GM12878 (cell line): ENCODE measurements around the gene LRRC74B. TPM values are rescaled to one million over a fixed set of nuclear protein-coding genes. Genes with fewer than 3 reads are reported as not detected.

Source experiments
- ATAC-seq: fragments of 200-7000 bp; cut with Tn5 transposase; 3 replicates; pipeline ENCODE4 v1.9.1; 2020; ENCODE audit warnings: mild to moderate bottlenecking, moderate library complexity
- BruUV-seq: library from RNA; stranded (reverse); fragments of 400-500 nt; replicated peaks from 2 replicates; lab custom pipeline; 2021; lab: Mats Ljungman, UMichigan
- CTCF ChIA-PET: fragments of 300-600 bp; sonication (Branson Sonifier 250); formaldehyde crosslinking; extraction: SDS; loops from one replicate; lab custom pipeline; 2021; ENCODE audit warnings: inconsistent platforms; lab: Yijun Ruan, JAX
- POLR2A ChIA-PET: fragments of 350-600 bp; formaldehyde crosslinking; extraction: SDS; loops from one replicate; lab custom pipeline; 2021; ENCODE audit warnings: inconsistent platforms; lab: Charles Lee
- RAD21 ChIA-PET: fragments of 300-600 bp; sonication (Branson Sonifier 250); formaldehyde crosslinking; loops from one replicate; lab custom pipeline; 2023; ENCODE audit warnings: antibody characterized with exemption; ENCODE audit not compliant: unreplicated experiment; lab: Charles Lee
- SMC1A ChIA-PET: fragments of 300-600 bp; sonication (Branson Sonifier 250); formaldehyde crosslinking; loops from one replicate; lab custom pipeline; 2023; ENCODE audit not compliant: unreplicated experiment, uncharacterized antibody; lab: Charles Lee
- DNase-seq: peaks from one replicate; pipeline ENCODE4 v3.0.0-alpha.2; 2011; ENCODE audit warnings: low read depth, low spot score
- FAIRE-seq: peaks from 3 replicates; lab custom pipeline; 2011; peaks lifted over from hg19 to GRCh38; lab: Jason Lieb, UNC
- H2AFZ ChIP-seq: 2 replicates; pipeline ENCODE4 v1.6.0; 2011; ENCODE audit warnings: low read depth, low read length, control low read depth; ENCODE audit not compliant: control insufficient read depth
- H3K27ac ChIP-seq: 2 replicates; pipeline ENCODE4 v1.5.1; 2011; ENCODE audit warnings: control low read depth; ENCODE audit not compliant: control insufficient read depth, insufficient read depth
- H3K27me3 ChIP-seq, 2 experiments: replicated peaks in 1 of 2; 2 replicates each; pipeline versions ENCODE4 v1.6.0 to v1.6.1; 2011; ENCODE audit warnings: low read length in 1 of 2; ENCODE audit not compliant: control insufficient read depth in 2 of 2, insufficient read depth in 2 of 2
- H3K36me3 ChIP-seq, 2 experiments: 2 replicates each; pipeline ENCODE4 v1.5.1; 2011; ENCODE audit warnings: low read length in 1 of 2; ENCODE audit not compliant: control insufficient read depth in 2 of 2, insufficient read depth in 2 of 2
- H3K4me1 ChIP-seq: 2 replicates; pipeline ENCODE4 v1.6.1; 2011; ENCODE audit warnings: mild to moderate bottlenecking, low read length, moderate library complexity, mixed read lengths; ENCODE audit not compliant: control insufficient read depth, insufficient read depth
- H3K4me2 ChIP-seq: 2 replicates; pipeline ENCODE4 v1.6.0; 2011; ENCODE audit warnings: control low read depth; ENCODE audit not compliant: control insufficient read depth, insufficient read depth
- H3K4me3 ChIP-seq: fragments of 200-600 bp; sonication (generic); 2 replicates; pipeline ENCODE4 v1.5.1; 2016
- H3K79me2 ChIP-seq: 2 replicates; pipeline ENCODE4 v1.6.0; 2011; ENCODE audit warnings: low read length; ENCODE audit not compliant: control insufficient read depth, insufficient read depth
- H3K9ac ChIP-seq: 2 replicates; pipeline ENCODE4 v1.8.0; 2011; ENCODE audit warnings: low read length, control low read depth, mixed read lengths; ENCODE audit not compliant: control insufficient read depth, insufficient read depth
- H3K9me3 ChIP-seq: replicated peaks from 3 replicates; pipeline ENCODE4 v1.5.1; 2011; ENCODE audit warnings: mild to moderate bottlenecking, low read length; ENCODE audit not compliant: control insufficient read depth, insufficient read depth
- H4K20me1 ChIP-seq: 2 replicates; pipeline ENCODE4 v1.6.0; 2011; ENCODE audit not compliant: control insufficient read depth, insufficient read depth
- ETV6 ChIP-seq, 2 experiments: fragments of 450-650 bp in 1 of 2; IDR thresholded peaks in 1 of 2; conservative IDR thresholded peaks in 1 of 2; 2 replicates each; pipeline ENCODE4 v1.6.1; 2014; ENCODE audit warnings: antibody characterized with exemption in 1 of 2, borderline replicate concordance in 1 of 2, low read depth in 1 of 2, mild to moderate bottlenecking in 1 of 2, moderate library complexity in 1 of 2
- IRF4 ChIP-seq: IDR thresholded peaks from 2 replicates; pipeline ENCODE4 v1.6.1; 2011; ENCODE audit warnings: low read depth, low read length
- JUNB ChIP-seq: IDR thresholded peaks from 2 replicates; pipeline ENCODE4 v1.6.1; 2016; ENCODE audit warnings: antibody characterized with exemption, mild to moderate bottlenecking
- KDM1A ChIP-seq: fragments of 200-600 bp; sonication (generic); IDR thresholded peaks from 2 replicates; pipeline ENCODE4 v1.6.1; 2016; ENCODE audit warnings: borderline replicate concordance
- MAX ChIP-seq: IDR thresholded peaks from 2 replicates; pipeline ENCODE4 v1.6.1; 2012; ENCODE audit warnings: low read depth, low read length, improper control_type of control experiment
- MLLT1 ChIP-seq: fragments of 450-650 bp; IDR thresholded peaks from 2 replicates; pipeline ENCODE4 v1.6.1; 2016; ENCODE audit warnings: mild to moderate bottlenecking
- SMAD5 ChIP-seq: IDR thresholded peaks from 2 replicates; pipeline ENCODE4 v1.6.1; 2016; ENCODE audit warnings: antibody characterized with exemption, low read depth
- SPI1 ChIP-seq: IDR thresholded peaks from 2 replicates; pipeline ENCODE4 v1.6.1; 2011; ENCODE audit warnings: low read depth, mild to moderate bottlenecking, low read length, moderate library complexity, borderline replicate concordance; ENCODE audit not compliant: insufficient read depth
- ZNF207 ChIP-seq: fragments of 450-650 bp; IDR thresholded peaks from 2 replicates; pipeline ENCODE4 v1.6.1; 2014; ENCODE audit warnings: antibody characterized with exemption, mild to moderate bottlenecking, borderline replicate concordance
- WGBS: methylation state at CpG from one replicate; pipeline ENCODE4 v1.1.6; 2016; ENCODE audit warnings: low lambda C conversion rate; ENCODE audit not compliant: insufficient replicate concordance, insufficient coverage; ENCODE audit errors: missing lambda C conversion rate; 5-methylcytosine and 5-hydroxymethylcytosine counted together
- in situ Hi-C: fragments of 300-500 bp; cut with MboI; formaldehyde crosslinking; loops from 9 replicates; pipeline ENCODE4 v1.14.3; 2018; ENCODE audit warnings: mixed read lengths
- intact Hi-C: fragments of 100-400 bp; cut with micrococcal nuclease; formaldehyde crosslinking; loops from one replicate; pipeline ENCODE4 v1.14.2; 2022; ENCODE audit not compliant: unreplicated experiment
- polyA plus RNA-seq, 11 experiments: library from polyadenylated mRNA; depleted of rRNA in 4 of 11; unstranded in 6 of 11; stranded (reverse) in 5 of 11; fragments of >200 nt; fragmentation: Nextera tagmentation in 4 of 11; fragmentation: Illumina TruSeq in 1 of 11; extraction: Ambion mirVana in 4 of 11; extraction: Trizol in 1 of 11; gene quantifications; 1 replicate in 1 of 11; 2 replicates in 10 of 11; pipeline versions ENCODE4 v1.2.1 to v1.2.3, GENCODE V29; 2011 to 2016; ENCODE audit warnings: inconsistent platforms in 2 of 11, missing spikeins in 2 of 11, low read depth in 1 of 11
- total RNA-seq, 4 experiments: library from RNA; depleted of rRNA in 3 of 4; stranded (reverse); fragments of >200 nt in 3 of 4; fragmentation: Illumina TruSeq in 1 of 4; extraction: Trizol in 1 of 4; gene quantifications; 2 replicates each; pipeline versions ENCODE4 v1.2.1 to v1.2.3, GENCODE V29; 2013 to 2021

LRRC74B gene
- total and polyA plus RNA-seq, 10 of the 15 experiments (the other 5 are each of a cell fraction or from before 2014, with no cell fraction given), result not detected

GRCh38 chr22:21032037-21032867 is 13.5 kb upstream of the LRRC74B start, which contains the start of gene SLC7A4:
Gene SLC7A4, minus strand, starts transcription at chr22:21032561. Its CDS starts 749 bp downstream, at chr22:21031812.
- BruUV-seq, result no TSS peak
- no peak within 1 kb of the TSS for H3K4me3 ChIP-seq
- H3K79me2 ChIP-seq, result no peaks in the 10 kb centered on the region
- FAIRE-seq (no peak), DNase-seq (no peak), ATAC-seq (peak; percentile 14; the same call in 2 of the 3 replicates)
- CTCF ChIA-PET, result no interaction called here
- no peaks in the 10 kb centered on the region for H3K9me3 ChIP-seq
- no peak within 1 kb of the TSS for H2AFZ ChIP-seq
- H3K9ac ChIP-seq, result no peak within 1 kb of the TSS
- RAD21 ChIA-PET, result no interaction called here
- no peak within 1 kb of the TSS for H3K27ac ChIP-seq
- POLR2A ChIA-PET, result no interaction called here
- H3K4me1 ChIP-seq, result peaks cover 7% of the 10 kb centered on the region
- SMC1A ChIA-PET, result no interaction called here
- TF ChIP-seq ETV6 (conservative IDR thresholded peaks at IDR 0.05 in 1 of 2, IDR thresholded peaks at IDR 0.05 in 1 of 2; ENCODE audit: borderline replicate concordance in 1 of 2, low read depth in 1 of 2) (no peak), JUNB (no peak), MLLT1 (no peak), IRF4 (no peak), ZNF207 (no peak), SMAD5 (no peak), KDM1A (no peak), SPI1 (no peak), MAX (no peak)
- no peaks in the 10 kb centered on the region; a peak in 1 of 4 replicates for H3K27me3 ChIP-seq
- 28% methylated on average over 49 of the region's 59 CpGs for WGBS
- in situ Hi-C loops (no loop called here), intact Hi-C loops (no loop called here)
- H4K20me1 ChIP-seq, result no peaks in the 10 kb centered on the region
- no peaks in the 10 kb centered on the region for H3K36me3 ChIP-seq
- H3K4me2 ChIP-seq, result 0 out of 2 replicates have a peak within 1 kb of the TSS, but pooled peaks have one; percentile 9
